SK-N-SH (cell line): Measurements from ENCODE around the gene APBB2. TPM values are rescaled to one million over a fixed set of nuclear protein-coding genes. Genes with fewer than 3 reads are reported as not detected.

Experiments
- CTCF ChIA-PET: fragments of 300-600, 350-600 bp; formaldehyde crosslinking; extraction: SDS; loops from one replicate; lab custom pipeline; 2021; lab: Yijun Ruan, JAX
- POLR2A ChIA-PET: fragments of 350-600 bp; sonication (Branson Sonifier 250); formaldehyde crosslinking; extraction: SDS; loops from one replicate; lab custom pipeline; 2020; ENCODE audit warnings: antibody characterized with exemption, inconsistent platforms; lab: Yijun Ruan, JAX
- DNase-seq: peaks from one replicate; pipeline ENCODE4 v3.0.0; 2012
- H2AFZ ChIP-seq: fragments of 200-600 bp; sonication (generic); 2 replicates; pipeline ENCODE4 v1.8.1; 2016; ENCODE audit warnings: antibody characterized with exemption, mild to moderate bottlenecking, low read depth
- H3F3A ChIP-seq: fragments of 200-600 bp; sonication (generic); replicated peaks from 2 replicates; pipeline ENCODE3; 2016; ENCODE audit warnings: antibody characterized with exemption, mild to moderate bottlenecking; ENCODE audit not compliant: insufficient read depth
- H3K27ac ChIP-seq, 2 experiments: fragments of 200-500 bp in 1 of 2; fragments of 200-600 bp in 1 of 2; sonication (Bioruptor generic) in 1 of 2; sonication (generic), shearing (Covaris generic) in 1 of 2; 2 replicates each; pipeline versions ENCODE4 v1.5.1 to v1.6.1; 2014 to 2016; ENCODE audit warnings: low read depth in 2 of 2, inconsistent platforms in 1 of 2, low read length in 1 of 2, mild to moderate bottlenecking in 1 of 2, mixed read lengths in 1 of 2
- H3K27me3 ChIP-seq: fragments of 200-600 bp; sonication (generic), shearing (Covaris generic); 2 replicates; pipeline ENCODE4 v1.6.1; 2016; ENCODE audit warnings: mixed run types; ENCODE audit not compliant: insufficient read depth
- H3K36me3 ChIP-seq, 2 experiments: fragments of 200-500 bp in 1 of 2; fragments of 200-600 bp in 1 of 2; sonication (Bioruptor generic) in 1 of 2; sonication (generic) in 1 of 2; replicated peaks in 1 of 2; 2 replicates each; pipeline versions ENCODE3 to v1.5.1; 2014 to 2016; ENCODE audit warnings: low read length in 1 of 2, mild to moderate bottlenecking in 1 of 2; ENCODE audit not compliant: insufficient read depth in 2 of 2, control insufficient read depth in 1 of 2
- H3K4me1 ChIP-seq, 2 experiments: fragments of 200-500 bp in 1 of 2; fragments of 200-600 bp in 1 of 2; sonication (Bioruptor generic) in 1 of 2; sonication (generic), shearing (Covaris generic) in 1 of 2; 2 replicates each; pipeline versions ENCODE4 v1.5.1 to v1.6.1; 2014 to 2016; ENCODE audit warnings: low read depth in 1 of 2, low read length in 1 of 2, mixed run types in 1 of 2; ENCODE audit not compliant: insufficient read depth in 2 of 2, control insufficient read depth in 1 of 2
- H3K4me2 ChIP-seq: fragments of 200-600 bp; sonication (generic), shearing (Covaris generic); 2 replicates; pipeline ENCODE4 v1.6.1; 2017; ENCODE audit warnings: mixed run types
- H3K4me3 ChIP-seq, 2 experiments: fragments of 200-500 bp in 1 of 2; fragments of 200-600 bp in 1 of 2; sonication (Bioruptor generic) in 1 of 2; sonication (generic), shearing (Covaris generic) in 1 of 2; 2 replicates each; pipeline versions ENCODE4 v1.5.1 to v1.8.1; 2014 to 2016; ENCODE audit warnings: low read depth in 2 of 2, inconsistent platforms in 1 of 2, low read length in 1 of 2, mild to moderate bottlenecking in 1 of 2, mixed read lengths in 1 of 2, moderate library complexity in 1 of 2
- H3K79me2 ChIP-seq: fragments of 200-600 bp; sonication (generic); 2 replicates; pipeline ENCODE4 v1.8.1; 2017; ENCODE audit warnings: mild to moderate bottlenecking; ENCODE audit not compliant: insufficient read depth
- H3K9ac ChIP-seq: fragments of 200-600 bp; sonication (generic); 2 replicates; pipeline ENCODE4 v1.6.1; 2017; ENCODE audit warnings: mixed run types
- H3K9me2 ChIP-seq: fragments of 200-600 bp; sonication (generic); 2 replicates; pipeline ENCODE4 v1.6.1; 2017; ENCODE audit warnings: mixed run types
- H3K9me3 ChIP-seq: fragments of 200-600 bp; sonication (generic); 2 replicates; pipeline ENCODE4 v1.6.1; 2017; ENCODE audit warnings: mixed run types, mild to moderate bottlenecking, moderate library complexity
- H4K20me1 ChIP-seq: fragments of 200-600 bp; sonication (generic); 2 replicates; pipeline ENCODE4 v1.6.1; 2017; ENCODE audit warnings: mild to moderate bottlenecking, mixed run types; ENCODE audit not compliant: insufficient read depth
- CHD2 ChIP-seq: fragments of 150-350 bp; IDR thresholded peaks from 2 replicates; pipeline ENCODE4 v1.6.1; 2018; ENCODE audit warnings: low read length; ENCODE audit not compliant: partially characterized antibody
- EP300 ChIP-seq, 2 experiments: IDR thresholded peaks; 2 replicates each; pipeline versions ENCODE4 v1.4.0 to v1.6.1; 2012; ENCODE audit warnings: borderline replicate concordance in 1 of 2, low read depth in 1 of 2, low read length in 1 of 2
- EZH2phosphoT487 ChIP-seq: fragments of 200-600 bp; sonication (generic); IDR thresholded peaks from 2 replicates; pipeline ENCODE4 v1.6.1; 2017; ENCODE audit warnings: low read depth, mixed run types, mild to moderate bottlenecking, antibody characterized with exemption, moderate library complexity, borderline replicate concordance
- FOSL2 ChIP-seq: IDR thresholded peaks from 2 replicates; pipeline ENCODE4 v1.4.0; 2012; ENCODE audit warnings: low read depth, mild to moderate bottlenecking, moderate library complexity, borderline replicate concordance
- FOXJ3 ChIP-seq: sonication (generic); formaldehyde crosslinking; IDR thresholded peaks from 2 replicates; pipeline ENCODE4 v1.5.1; 2020; ENCODE audit warnings: mild to moderate bottlenecking, missing genetic modification reagents
- FOXM1 ChIP-seq: IDR thresholded peaks from 2 replicates; pipeline ENCODE4 v1.4.0; 2012; ENCODE audit warnings: low read depth, mild to moderate bottlenecking
- GATA2 ChIP-seq: sonication (generic); formaldehyde crosslinking; IDR thresholded peaks from 2 replicates; pipeline ENCODE4 v1.5.0; 2020; ENCODE audit warnings: mild to moderate bottlenecking, missing genetic modification reagents
- JUND ChIP-seq: IDR thresholded peaks from 2 replicates; pipeline ENCODE4 v1.4.0; 2012
- MAX ChIP-seq: IDR thresholded peaks from 2 replicates; pipeline ENCODE4 v1.4.0; 2012; ENCODE audit warnings: low read depth
- NFIC ChIP-seq: IDR thresholded peaks from 2 replicates; pipeline ENCODE4 v1.4.0; 2012; ENCODE audit warnings: borderline replicate concordance
- NRF1 ChIP-seq: IDR thresholded peaks from 2 replicates; pipeline ENCODE4 v1.6.1; 2012; ENCODE audit warnings: low read depth, mild to moderate bottlenecking, low read length
- RAD21 ChIP-seq: IDR thresholded peaks from 2 replicates; pipeline ENCODE4 v1.6.1; 2012; ENCODE audit warnings: mild to moderate bottlenecking, low read length
- RXRA ChIP-seq: IDR thresholded peaks from 2 replicates; pipeline ENCODE4 v1.4.0; 2012; ENCODE audit warnings: low read depth, mild to moderate bottlenecking, borderline replicate concordance
- SIN3A ChIP-seq: IDR thresholded peaks from 2 replicates; pipeline ENCODE4 v1.6.1; 2012; ENCODE audit warnings: low read depth, mild to moderate bottlenecking, low read length, moderate library complexity, borderline replicate concordance
- SMC3 ChIP-seq: IDR thresholded peaks from 2 replicates; pipeline ENCODE4 v1.6.1; 2012; ENCODE audit warnings: low read depth, low read length, improper control_type of control experiment
- TAF1 ChIP-seq: IDR thresholded peaks from 2 replicates; pipeline ENCODE4 v1.6.1; 2012; ENCODE audit warnings: low read depth, mild to moderate bottlenecking, low read length, moderate library complexity, borderline replicate concordance
- TCF12 ChIP-seq: IDR thresholded peaks from 2 replicates; pipeline ENCODE4 v1.4.0; 2012
- ZBTB33 ChIP-seq: IDR thresholded peaks from 2 replicates; pipeline ENCODE4 v1.4.0; 2012; ENCODE audit warnings: low read depth, borderline replicate concordance
- WGBS: methylation state at CpG from one replicate; pipeline ENCODE4 v1.1.6; 2017; ENCODE audit warnings: low lambda C conversion rate; 5-methylcytosine and 5-hydroxymethylcytosine counted together
- polyA plus RNA-seq, 3 experiments: library from polyadenylated mRNA; depleted of rRNA; stranded (reverse); fragments of >200 nt; gene quantifications; 2 replicates each; pipeline ENCODE4 v1.2.3, GENCODE V29; 2012
- TF ChIP-seq, protein P1 (sequence below): IDR thresholded peaks from 2 replicates; pipeline ENCODE4; 2012

The APBB2 gene
- polyA plus RNA-seq, 1 of the 3 experiments (the other 2 are of a cell fraction) = 49.8 TPM

GRCh38 chr4:41169256-41169800, 45.0 kb downstream of the APBB2 start (continued):
- TF ChIP-seq MAX = no peak
- TF ChIP-seq, protein P1, sequence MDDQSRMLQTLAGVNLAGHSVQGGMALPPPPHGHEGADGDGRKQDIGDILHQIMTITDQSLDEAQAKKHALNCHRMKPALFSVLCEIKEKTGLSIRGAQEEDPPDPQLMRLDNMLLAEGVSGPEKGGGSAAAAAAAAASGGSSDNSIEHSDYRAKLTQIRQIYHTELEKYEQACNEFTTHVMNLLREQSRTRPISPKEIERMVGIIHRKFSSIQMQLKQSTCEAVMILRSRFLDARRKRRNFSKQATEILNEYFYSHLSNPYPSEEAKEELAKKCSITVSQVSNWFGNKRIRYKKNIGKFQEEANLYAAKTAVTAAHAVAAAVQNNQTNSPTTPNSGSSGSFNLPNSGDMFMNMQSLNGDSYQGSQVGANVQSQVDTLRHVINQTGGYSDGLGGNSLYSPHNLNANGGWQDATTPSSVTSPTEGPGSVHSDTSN = no peak
- TF ChIP-seq RAD21 = no peak
- TF ChIP-seq NRF1 = no peak
- no peak for TF ChIP-seq GATA2 (CRISPR knock-in tag)
- no peak for TF ChIP-seq RXRA

DNA sequence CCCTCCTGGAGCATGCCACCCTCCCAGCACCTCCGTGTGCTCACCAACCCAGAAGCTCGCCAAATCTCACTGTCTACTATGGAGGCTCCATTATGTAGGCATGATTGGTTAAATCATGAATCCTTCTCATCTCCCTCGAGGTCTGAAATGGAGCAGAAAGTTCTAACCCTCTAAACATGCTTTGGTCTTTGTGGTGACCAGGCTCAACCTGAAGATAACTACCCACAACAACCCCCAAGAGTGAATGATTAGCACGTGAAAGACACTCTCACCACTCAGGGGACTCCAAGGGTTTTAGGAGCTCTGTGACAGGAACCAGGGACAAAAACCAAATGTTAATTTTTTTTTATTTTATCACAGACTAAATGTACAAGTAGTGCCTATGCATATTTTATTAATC, 47.2 kb downstream of the APBB2 start:
- Histone ChIP-seq H3K4me1 (peaks cover 0 to 3% of the 10 kb centered on the region in 2 experiments; a peak in 1 of 4 replicates), H3K9me3 (no peaks in the 10 kb centered on the region), H3K36me3 (peaks cover 2 to 7% of the 10 kb centered on the region in 2 experiments), H3F3A (peaks cover 6% of the 10 kb centered on the region), H3K4me2 (no peak overlapping the region), H3K27me3 (no peaks in the 10 kb centered on the region), H3K4me3 (no peak overlapping the region), H3K9me2 (no peaks in the 10 kb centered on the region), H3K79me2 (peaks cover 100% of the 10 kb centered on the region), H3K9ac (no peak overlapping the region), H2AFZ (no peak overlapping the region), H4K20me1 (no peaks in the 10 kb centered on the region), H3K27ac (no peak overlapping the region)
- CTCF ChIA-PET = no interaction called here
- no peak for TF ChIP-seq MAX
- POLR2A ChIA-PET = no interaction called here
- DNase-seq = no peak
- 100% methylated on average over 4 of the region's 4 CpGs for WGBS

DNA sequence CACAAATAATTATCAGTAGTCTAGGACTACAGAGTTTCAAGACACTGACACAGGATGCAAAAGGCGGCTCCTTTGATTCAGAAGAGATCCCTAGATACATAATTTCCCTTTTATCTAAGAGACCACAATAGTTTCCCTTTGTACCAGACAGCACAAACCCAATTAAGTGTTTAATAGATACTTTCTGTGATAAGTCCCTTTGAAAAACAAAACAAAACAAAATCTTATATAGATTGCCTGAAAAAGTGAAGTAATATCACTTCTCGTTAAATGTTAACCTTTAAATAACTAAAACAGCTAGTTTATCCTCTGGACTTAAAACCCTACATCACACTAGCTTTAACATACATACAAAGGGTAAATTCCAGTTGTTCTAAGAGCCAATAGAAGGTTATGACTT, 49.9 kb downstream of the APBB2 start:
- Histone ChIP-seq H3K27me3 (no peaks in the 10 kb centered on the region), H3K4me3 (no peak overlapping the region), H3F3A (peaks cover 31% of the 10 kb centered on the region), H3K9me2 (no peaks in the 10 kb centered on the region), H3K4me1 (peaks cover 0 to 14% of the 10 kb centered on the region in 2 experiments; a peak in 1 of 4 replicates), H2AFZ (no peak overlapping the region), H3K4me2 (no peak overlapping the region), H3K36me3 (peaks cover 2 to 5% of the 10 kb centered on the region in 2 experiments), H3K9me3 (no peaks in the 10 kb centered on the region), H3K9ac (no peak overlapping the region), H4K20me1 (no peaks in the 10 kb centered on the region), H3K79me2 (peaks cover 86% of the 10 kb centered on the region), H3K27ac (no peak overlapping the region)
- ChIA-PET CTCF (interaction anchor here (1.0 to 1.6 kb wide), 3 partner anchors 8 to 185 kb away, joined by 3 to 4 read pairs (median 3); no protein-coding TSS in a partner anchor), POLR2A (no interaction called here)
- no peak for DNase-seq
- WGBS = 96% methylated on average over 2 of the region's 2 CpGs
- TF ChIP-seq SMC3 (no peak), TCF12 (no peak), GATA2 (CRISPR knock-in tag) (no peak), CHD2 (no peak), SIN3A (no peak), EP300 (IDR thresholded peaks at IDR 0.05; ENCODE audit: borderline replicate concordance in 1 of 2, low read depth in 1 of 2, low read length in 1 of 2) (no peak), MAX (no peak), EZH2phosphoT487 (no peak), NFIC (no peak), TAF1 (no peak), ZBTB33 (no peak), RAD21 (no peak), FOXJ3 (CRISPR knock-in tag) (no peak), FOXM1 (no peak), FOSL2 (no peak), JUND (no peak)
